GM23338 (cell line): ENCODE data around the gene PTX3. TPM values are rescaled to one million over a fixed set of nuclear protein-coding genes. Genes with fewer than 3 reads are reported as not detected.

ENCODE experiments used
- ATAC-seq: fragments of 200-7000 bp; cut with Tn5 transposase; 3 replicates; pipeline ENCODE4 v1.9.1; 2020
- DNase-seq: peaks from one replicate; pipeline ENCODE4 v3.0.0-alpha.2; 2015; ENCODE audit warnings: low spot score
- H2AFZ ChIP-seq: fragments of 200-600 bp; sonication (generic); 2 replicates; pipeline ENCODE4 v1.8.0; 2016; ENCODE audit warnings: antibody characterized with exemption, mild to moderate bottlenecking, moderate library complexity
- H3F3A ChIP-seq: fragments of 200-600 bp; sonication (generic); replicated peaks from 2 replicates; pipeline ENCODE4 v1.8.0; 2017; ENCODE audit warnings: antibody characterized with exemption, mixed run types, low read depth
- H3K27ac ChIP-seq: fragments of 200-600 bp; sonication (generic); 2 replicates; pipeline ENCODE4 v1.6.1; 2016; ENCODE audit warnings: low read depth
- H3K27me3 ChIP-seq: fragments of 200-600 bp; sonication (generic); 2 replicates; pipeline ENCODE4 v1.8.0; 2016; ENCODE audit warnings: mild to moderate bottlenecking, mixed run types, moderate library complexity; ENCODE audit not compliant: insufficient read depth
- H3K36me3 ChIP-seq: fragments of 200-600 bp; sonication (generic); 2 replicates; pipeline ENCODE4 v1.8.0; 2016; ENCODE audit warnings: mild to moderate bottlenecking; ENCODE audit not compliant: insufficient read depth
- H3K4me1 ChIP-seq: fragments of 200-600 bp; sonication (generic); 2 replicates; pipeline ENCODE4 v1.8.0; 2016; ENCODE audit warnings: mild to moderate bottlenecking, moderate library complexity; ENCODE audit not compliant: insufficient read depth
- H3K4me2 ChIP-seq: fragments of 200-600 bp; sonication (generic); 2 replicates; pipeline ENCODE4 v1.7.1; 2017; ENCODE audit warnings: mixed run types
- H3K4me3 ChIP-seq: fragments of 200-600 bp; sonication (generic); 2 replicates; pipeline ENCODE4 v1.6.1; 2016; ENCODE audit warnings: mixed run types
- H3K79me2 ChIP-seq: fragments of 200-600 bp; sonication (generic); replicated peaks from 2 replicates; pipeline ENCODE4 v1.8.0; 2017; ENCODE audit warnings: mild to moderate bottlenecking; ENCODE audit not compliant: insufficient read depth
- H3K9me2 ChIP-seq: fragments of 200-600 bp; sonication (generic); 2 replicates; pipeline ENCODE4 v1.8.0; 2017; ENCODE audit not compliant: insufficient read depth
- H4K20me1 ChIP-seq: fragments of 200-600 bp; sonication (generic); replicated peaks from 2 replicates; pipeline ENCODE4 v1.8.0; 2017; ENCODE audit warnings: mild to moderate bottlenecking; ENCODE audit not compliant: insufficient read depth
- H3K27ac Mint-ChIP-seq: 2 replicates; pipeline ENCODE4 v1.8.0; 2020; ENCODE audit warnings: inconsistent platforms, mild to moderate bottlenecking, moderate library complexity, mixed read lengths
- H3K27me3 Mint-ChIP-seq: 3 replicates; pipeline ENCODE4 v1.8.0; 2022; ENCODE audit warnings: low read depth, mild to moderate bottlenecking, moderate library complexity, mixed read lengths, inconsistent platforms; ENCODE audit not compliant: insufficient read depth, poor library complexity
- H3K36me3 Mint-ChIP-seq: 3 replicates; pipeline ENCODE4 v1.8.0; 2021; ENCODE audit warnings: low read depth, mild to moderate bottlenecking, inconsistent platforms, moderate library complexity, mixed read lengths
- H3K4me1 Mint-ChIP-seq: 3 replicates; pipeline ENCODE4 v1.8.0; 2020; ENCODE audit warnings: mild to moderate bottlenecking, inconsistent platforms, mixed read lengths
- H3K4me3 Mint-ChIP-seq: 3 replicates; pipeline ENCODE4 v1.8.0; 2021; ENCODE audit warnings: moderate library complexity, mild to moderate bottlenecking, inconsistent platforms, mixed read lengths
- H3K9me3 Mint-ChIP-seq: 3 replicates; pipeline ENCODE4 v1.8.0; 2020; ENCODE audit warnings: moderate library complexity, mild to moderate bottlenecking, inconsistent platforms, mixed read lengths
- EZH2 ChIP-seq: fragments of 200-600 bp; sonication (generic); IDR thresholded peaks from one replicate; pipeline ENCODE4 v1.8.0; 2017; ENCODE audit warnings: antibody characterized with exemption, mild to moderate bottlenecking, low read depth; ENCODE audit not compliant: unreplicated experiment
- EZH2phosphoT487 ChIP-seq: fragments of 200-600 bp; sonication (generic); IDR thresholded peaks from one replicate; pipeline ENCODE4 v1.8.1; 2018; ENCODE audit warnings: antibody characterized with exemption; ENCODE audit not compliant: unreplicated experiment
- JUNB ChIP-seq: IDR thresholded peaks from one replicate; pipeline ENCODE4 v1.6.1; 2016; ENCODE audit warnings: antibody characterized with exemption; ENCODE audit not compliant: unreplicated experiment
- STAT1 ChIP-seq: IDR thresholded peaks from one replicate; pipeline ENCODE4 v1.6.1; 2016; ENCODE audit warnings: antibody characterized with exemption; ENCODE audit not compliant: unreplicated experiment
- ZNF114 ChIP-seq: fragments of 250-450 bp; sonication (Bioruptor Pico); IDR thresholded peaks from 2 replicates; pipeline ENCODE4 v1.5.0; 2020; ENCODE audit warnings: mild to moderate bottlenecking, moderate library complexity
- ZNF331 ChIP-seq: fragments of 250-450 bp; sonication (Bioruptor Pico); IDR thresholded peaks from 2 replicates; pipeline ENCODE4 v1.5.0; 2020; ENCODE audit warnings: low read depth, mild to moderate bottlenecking, moderate library complexity
- polyA plus RNA-seq: library from polyadenylated mRNA; unstranded; fragments of >200 nt; fragmentation: Nextera tagmentation; extraction: Ambion mirVana; gene quantifications from 2 replicates; pipeline ENCODE4 v1.2.1, GENCODE V29; 2016
- total RNA-seq: library from RNA; depleted of rRNA; stranded (reverse); fragments of >200 nt; shearing (Covaris generic); gene quantifications from 2 replicates; pipeline ENCODE4 v1.2.3, GENCODE V29; 2014
- TF ChIP-seq, protein P1 (sequence below): fragments of 250-450 bp; sonication (Bioruptor Pico); IDR thresholded peaks from 2 replicates; pipeline ENCODE4 v1.5.0; 2020; ENCODE audit warnings: mild to moderate bottlenecking, moderate library complexity
- TF ChIP-seq, protein P2 (sequence below): IDR thresholded peaks from 2 replicates; pipeline ENCODE4 v1.6.1; 2016; ENCODE audit warnings: antibody characterized with exemption

The PTX3 gene
- total and polyA plus RNA-seq, 2 experiments from 2014 or later, result 1.2 to 2.4 TPM

DNA sequence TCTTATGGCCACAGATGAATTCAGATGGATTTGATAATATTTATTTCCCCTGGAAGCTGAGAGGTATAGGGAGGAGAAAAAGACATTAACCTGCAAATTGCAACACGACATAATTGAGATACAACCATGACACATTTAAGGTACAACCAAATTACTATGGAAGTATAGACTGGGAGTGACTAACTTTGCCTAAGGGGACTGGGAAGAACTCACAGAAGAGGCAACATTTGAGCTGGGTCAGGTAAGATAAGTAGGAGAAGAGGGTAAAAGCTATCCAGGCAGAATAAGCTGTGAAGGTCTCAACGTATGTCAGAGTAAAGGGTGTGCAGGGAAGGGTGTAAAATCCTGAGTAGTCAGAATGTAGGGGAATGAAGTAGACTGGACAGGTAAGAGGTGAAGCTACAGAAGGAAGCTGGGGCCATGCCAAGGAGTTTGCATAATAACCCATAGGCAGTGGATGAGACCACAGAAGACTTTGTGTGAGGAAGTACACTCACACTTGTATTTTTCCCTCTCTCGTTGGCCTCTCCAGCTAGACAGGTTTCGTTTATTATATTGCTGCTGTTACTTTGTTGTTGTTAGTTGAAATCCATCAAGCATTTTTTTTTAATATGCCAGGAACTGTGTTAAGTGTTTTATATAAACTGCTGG lies 28.0 kb upstream of the PTX3 start (continued):
- TF ChIP-seq EZH2, result no peak
- TF ChIP-seq, protein P1, sequence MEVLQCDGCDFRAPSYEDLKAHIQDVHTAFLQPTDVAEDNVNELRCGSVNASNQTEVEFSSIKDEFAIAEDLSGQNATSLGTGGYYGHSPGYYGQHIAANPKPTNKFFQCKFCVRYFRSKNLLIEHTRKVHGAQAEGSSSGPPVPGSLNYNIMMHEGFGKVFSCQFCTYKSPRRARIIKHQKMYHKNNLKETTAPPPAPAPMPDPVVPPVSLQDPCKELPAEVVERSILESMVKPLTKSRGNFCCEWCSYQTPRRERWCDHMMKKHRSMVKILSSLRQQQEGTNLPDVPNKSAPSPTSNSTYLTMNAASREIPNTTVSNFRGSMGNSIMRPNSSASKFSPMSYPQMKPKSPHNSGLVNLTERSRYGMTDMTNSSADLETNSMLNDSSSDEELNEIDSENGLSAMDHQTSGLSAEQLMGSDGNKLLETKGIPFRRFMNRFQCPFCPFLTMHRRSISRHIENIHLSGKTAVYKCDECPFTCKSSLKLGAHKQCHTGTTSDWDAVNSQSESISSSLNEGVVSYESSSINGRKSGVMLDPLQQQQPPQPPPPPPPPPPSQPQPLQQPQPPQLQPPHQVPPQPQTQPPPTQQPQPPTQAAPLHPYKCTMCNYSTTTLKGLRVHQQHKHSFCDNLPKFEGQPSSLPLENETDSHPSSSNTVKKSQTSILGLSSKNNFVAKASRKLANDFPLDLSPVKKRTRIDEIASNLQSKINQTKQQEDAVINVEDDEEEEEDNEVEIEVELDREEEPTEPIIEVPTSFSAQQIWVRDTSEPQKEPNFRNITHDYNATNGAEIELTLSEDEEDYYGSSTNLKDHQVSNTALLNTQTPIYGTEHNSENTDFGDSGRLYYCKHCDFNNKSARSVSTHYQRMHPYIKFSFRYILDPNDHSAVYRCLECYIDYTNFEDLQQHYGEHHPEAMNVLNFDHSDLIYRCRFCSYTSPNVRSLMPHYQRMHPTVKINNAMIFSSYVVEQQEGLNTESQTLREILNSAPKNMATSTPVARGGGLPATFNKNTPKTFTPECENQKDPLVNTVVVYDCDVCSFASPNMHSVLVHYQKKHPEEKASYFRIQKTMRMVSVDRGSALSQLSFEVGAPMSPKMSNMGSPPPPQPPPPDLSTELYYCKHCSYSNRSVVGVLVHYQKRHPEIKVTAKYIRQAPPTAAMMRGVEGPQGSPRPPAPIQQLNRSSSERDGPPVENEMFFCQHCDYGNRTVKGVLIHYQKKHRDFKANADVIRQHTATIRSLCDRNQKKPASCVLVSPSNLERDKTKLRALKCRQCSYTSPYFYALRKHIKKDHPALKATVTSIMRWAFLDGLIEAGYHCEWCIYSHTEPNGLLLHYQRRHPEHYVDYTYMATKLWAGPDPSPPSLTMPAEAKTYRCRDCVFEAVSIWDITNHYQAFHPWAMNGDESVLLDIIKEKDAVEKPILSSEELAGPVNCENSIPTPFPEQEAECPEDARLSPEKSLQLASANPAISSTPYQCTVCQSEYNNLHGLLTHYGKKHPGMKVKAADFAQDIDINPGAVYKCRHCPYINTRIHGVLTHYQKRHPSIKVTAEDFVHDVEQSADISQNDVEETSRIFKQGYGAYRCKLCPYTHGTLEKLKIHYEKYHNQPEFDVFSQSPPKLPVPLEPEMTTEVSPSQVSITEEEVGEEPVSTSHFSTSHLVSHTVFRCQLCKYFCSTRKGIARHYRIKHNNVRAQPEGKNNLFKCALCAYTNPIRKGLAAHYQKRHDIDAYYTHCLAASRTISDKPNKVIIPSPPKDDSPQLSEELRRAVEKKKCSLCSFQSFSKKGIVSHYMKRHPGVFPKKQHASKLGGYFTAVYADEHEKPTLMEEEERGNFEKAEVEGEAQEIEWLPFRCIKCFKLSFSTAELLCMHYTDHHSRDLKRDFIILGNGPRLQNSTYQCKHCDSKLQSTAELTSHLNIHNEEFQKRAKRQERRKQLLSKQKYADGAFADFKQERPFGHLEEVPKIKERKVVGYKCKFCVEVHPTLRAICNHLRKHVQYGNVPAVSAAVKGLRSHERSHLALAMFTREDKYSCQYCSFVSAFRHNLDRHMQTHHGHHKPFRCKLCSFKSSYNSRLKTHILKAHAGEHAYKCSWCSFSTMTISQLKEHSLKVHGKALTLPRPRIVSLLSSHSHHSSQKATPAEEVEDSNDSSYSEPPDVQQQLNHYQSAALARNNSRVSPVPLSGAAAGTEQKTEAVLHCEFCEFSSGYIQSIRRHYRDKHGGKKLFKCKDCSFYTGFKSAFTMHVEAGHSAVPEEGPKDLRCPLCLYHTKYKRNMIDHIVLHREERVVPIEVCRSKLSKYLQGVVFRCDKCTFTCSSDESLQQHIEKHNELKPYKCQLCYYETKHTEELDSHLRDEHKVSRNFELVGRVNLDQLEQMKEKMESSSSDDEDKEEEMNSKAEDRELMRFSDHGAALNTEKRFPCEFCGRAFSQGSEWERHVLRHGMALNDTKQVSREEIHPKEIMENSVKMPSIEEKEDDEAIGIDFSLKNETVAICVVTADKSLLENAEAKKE, result no peak
- no peak for TF ChIP-seq JUNB
- no peak for TF ChIP-seq STAT1
- no peak for TF ChIP-seq EZH2phosphoT487

DNA sequence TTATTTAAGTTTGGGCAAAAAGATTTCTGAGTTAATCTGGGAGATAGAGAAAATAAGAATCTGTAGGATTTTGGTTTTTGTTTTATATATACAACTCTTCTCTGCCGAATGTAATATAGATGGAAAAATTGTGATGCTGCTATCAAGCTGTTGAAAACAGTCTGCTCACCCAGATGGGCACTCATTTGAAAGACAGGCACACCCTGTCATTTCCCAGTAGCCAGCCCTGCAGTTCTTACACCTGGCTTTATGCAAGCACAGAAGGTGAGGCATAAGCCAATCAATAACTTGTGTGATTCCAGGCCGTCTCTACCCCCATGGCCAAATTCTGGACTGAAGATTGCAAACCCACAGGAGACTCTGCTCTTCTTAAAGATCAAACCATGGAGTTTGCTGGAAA lies 27.1 kb upstream of the PTX3 start:
- Histone ChIP-seq H3K9me2 (0 out of 2 replicates have a peak, but pooled peaks cover 4% of the 10 kb centered on the region), H3K4me2 (no peak overlapping the region), H3K4me3 (no peak overlapping the region), H3K27ac (no peak overlapping the region), H3F3A (no peaks in the 10 kb centered on the region), H3K36me3 (no peaks in the 10 kb centered on the region), H4K20me1 (no peaks in the 10 kb centered on the region), H3K4me1 (peaks cover 6% of the 10 kb centered on the region), H3K27me3 (no peaks in the 10 kb centered on the region), H3K79me2 (no peaks in the 10 kb centered on the region), H2AFZ (no peak overlapping the region)
- Mint-ChIP-seq H3K27me3 (no peaks in the 10 kb centered on the region), H3K27ac (no peak overlapping the region), H3K4me1 (peaks cover 23% of the 10 kb centered on the region), H3K4me3 (no peak overlapping the region), H3K9me3 (no peaks in the 10 kb centered on the region), H3K36me3 (peaks cover 6% of the 10 kb centered on the region; the same call in 1 of the 3 replicates)
- ATAC-seq (no peak), DNase-seq (no peak)
- TF ChIP-seq ZNF114 (CRISPR knock-in tag) (no peak), EZH2phosphoT487 (no peak), STAT1 (no peak), EZH2 (no peak), ZNF331 (no peak)
- TF ChIP-seq, protein P1, result no peak
- TF ChIP-seq, protein P2, sequence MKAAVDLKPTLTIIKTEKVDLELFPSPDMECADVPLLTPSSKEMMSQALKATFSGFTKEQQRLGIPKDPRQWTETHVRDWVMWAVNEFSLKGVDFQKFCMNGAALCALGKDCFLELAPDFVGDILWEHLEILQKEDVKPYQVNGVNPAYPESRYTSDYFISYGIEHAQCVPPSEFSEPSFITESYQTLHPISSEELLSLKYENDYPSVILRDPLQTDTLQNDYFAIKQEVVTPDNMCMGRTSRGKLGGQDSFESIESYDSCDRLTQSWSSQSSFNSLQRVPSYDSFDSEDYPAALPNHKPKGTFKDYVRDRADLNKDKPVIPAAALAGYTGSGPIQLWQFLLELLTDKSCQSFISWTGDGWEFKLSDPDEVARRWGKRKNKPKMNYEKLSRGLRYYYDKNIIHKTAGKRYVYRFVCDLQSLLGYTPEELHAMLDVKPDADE, result no peak
